Loucy (cell line): Measurements from ENCODE around the gene CBARP.

Experiments used
- EZH2phosphoT487 ChIP-seq: fragments of 200-600 bp; IDR thresholded peaks from 2 replicates; pipeline ENCODE4 v1.6.1; 2018; ENCODE audit warnings: antibody characterized with exemption, mild to moderate bottlenecking, moderate library complexity, borderline replicate concordance
- TF ChIP-seq, protein P1 (sequence below): fragments of 200-600 bp; sonication (generic); conservative IDR thresholded peaks from 2 replicates; pipeline ENCODE4 v1.5.1; 2014; ENCODE audit warnings: mild to moderate bottlenecking, antibody characterized with exemption, low read length

DNA sequence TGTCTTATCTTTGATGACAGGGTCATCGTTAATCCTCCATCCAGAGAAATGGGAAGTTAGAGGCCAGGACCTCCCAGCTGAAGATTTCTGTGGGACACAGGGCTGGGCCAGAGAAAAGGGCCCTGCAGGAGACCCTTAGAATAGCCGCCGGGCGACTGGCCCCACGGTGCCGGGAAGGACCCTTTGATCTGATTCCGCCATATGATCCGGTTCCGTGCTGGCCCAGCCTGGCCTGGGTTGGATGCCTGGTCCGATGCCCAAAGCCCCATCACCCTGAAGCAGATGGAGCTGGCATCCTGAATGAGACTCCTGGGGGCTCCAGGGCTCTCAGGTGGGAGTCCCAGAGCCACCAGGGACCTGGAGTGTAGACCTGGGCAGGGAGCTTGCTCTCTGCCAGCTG, 38.3 kb downstream of the CBARP start:
- TF ChIP-seq, protein P1, sequence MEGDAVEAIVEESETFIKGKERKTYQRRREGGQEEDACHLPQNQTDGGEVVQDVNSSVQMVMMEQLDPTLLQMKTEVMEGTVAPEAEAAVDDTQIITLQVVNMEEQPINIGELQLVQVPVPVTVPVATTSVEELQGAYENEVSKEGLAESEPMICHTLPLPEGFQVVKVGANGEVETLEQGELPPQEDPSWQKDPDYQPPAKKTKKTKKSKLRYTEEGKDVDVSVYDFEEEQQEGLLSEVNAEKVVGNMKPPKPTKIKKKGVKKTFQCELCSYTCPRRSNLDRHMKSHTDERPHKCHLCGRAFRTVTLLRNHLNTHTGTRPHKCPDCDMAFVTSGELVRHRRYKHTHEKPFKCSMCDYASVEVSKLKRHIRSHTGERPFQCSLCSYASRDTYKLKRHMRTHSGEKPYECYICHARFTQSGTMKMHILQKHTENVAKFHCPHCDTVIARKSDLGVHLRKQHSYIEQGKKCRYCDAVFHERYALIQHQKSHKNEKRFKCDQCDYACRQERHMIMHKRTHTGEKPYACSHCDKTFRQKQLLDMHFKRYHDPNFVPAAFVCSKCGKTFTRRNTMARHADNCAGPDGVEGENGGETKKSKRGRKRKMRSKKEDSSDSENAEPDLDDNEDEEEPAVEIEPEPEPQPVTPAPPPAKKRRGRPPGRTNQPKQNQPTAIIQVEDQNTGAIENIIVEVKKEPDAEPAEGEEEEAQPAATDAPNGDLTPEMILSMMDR: no peak
- no peak for TF ChIP-seq EZH2phosphoT487
